ENCODE results near the gene PPP1R9B. TPM values are rescaled to one million over a fixed set of nuclear protein-coding genes. Genes with fewer than 3 reads are reported as not detected.
A peak's percentile ranks its signal among the peaks of the same experiment; 100 is the strongest.

The PPP1R9B gene
- total RNA-seq, 1 experiment from 2014 or later: 23.0 TPM

DNA sequence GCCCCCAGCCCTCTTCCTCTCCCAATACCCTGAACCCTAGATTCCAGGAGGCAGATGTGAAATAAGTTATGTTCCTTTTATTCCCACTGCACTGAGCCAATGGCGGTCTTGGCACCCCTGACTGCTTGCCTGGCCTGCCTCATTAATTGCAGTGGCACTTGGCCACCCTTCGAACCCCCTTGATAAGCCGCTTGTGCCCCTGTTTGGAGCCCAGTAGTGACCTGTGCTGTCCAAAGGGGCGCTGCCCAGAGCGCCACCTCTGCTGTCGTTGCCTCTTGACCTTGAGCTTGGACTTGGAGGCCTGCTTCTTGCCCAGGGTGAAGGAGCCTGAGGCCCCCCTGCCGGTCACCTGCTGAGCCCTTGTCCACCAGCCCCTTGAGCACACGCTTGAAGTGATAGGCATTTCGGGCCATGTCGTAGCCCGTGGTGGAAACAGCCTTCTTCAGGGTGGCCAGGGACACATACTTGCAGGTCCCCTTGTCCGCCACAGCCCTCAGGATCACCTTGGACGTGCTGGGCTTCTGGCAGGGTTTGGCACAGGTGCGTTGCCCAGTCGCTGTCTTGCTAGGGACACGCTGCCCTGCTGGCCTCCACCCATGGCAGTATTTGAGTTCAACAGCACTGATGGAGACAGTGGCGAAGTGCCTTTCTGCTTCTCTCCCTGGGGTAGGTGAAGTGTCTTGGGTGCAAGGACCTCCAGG is 21.0 kb upstream of the PPP1R9B start:
- H3K14ac ChIP-seq (ENCODE audit: insufficient read depth, low read length): peak overlapping the region; percentile 41; the same call in 1 of the 2 replicates
- WGBS (ENCODE audit: extremely low coverage, insufficient read length, low lambda C conversion rate): no CpG with 5 or more reads among the region's 17 CpGs
- H2BK20ac ChIP-seq (ENCODE audit: low read depth, low read length, poor library complexity, severe bottlenecking): no peak overlapping the region
- H4K20me1 ChIP-seq (ENCODE audit: control insufficient read depth, insufficient read depth, insufficient read length): no peaks in the 10 kb centered on the region
- H3K4ac ChIP-seq (ENCODE audit: low read depth, low read length): no peak overlapping the region
- Mint-ChIP-seq H3K27ac (peak overlapping the region in 1 of 3 experiments; percentile 57; a peak in 2 of 7 replicates), H3K9me3 (no peaks in the 10 kb centered on the region; a peak in 1 of 5 replicates), H3K27me3 (ENCODE audit: low read depth) (peaks cover 3% of the 10 kb centered on the region), H3K4me3 (no peak overlapping the region), H3K36me3 (ENCODE audit: insufficient read depth in 1 of 3, low read depth in 3 of 3) (no peaks in the 10 kb centered on the region), H3K4me1 (peaks cover 20 to 40% of the 10 kb centered on the region in 2 experiments)
- H2AFZ ChIP-seq (ENCODE audit: low read length): no peak overlapping the region
- no peak overlapping the region for H2BK120ac ChIP-seq (ENCODE audit: low read depth, low read length, poor library complexity, severe bottlenecking)
- H3K4me2 ChIP-seq (ENCODE audit: insufficient read depth, insufficient read length, low read length): no peak overlapping the region
- H3K79me2 ChIP-seq (ENCODE audit: insufficient read depth, low read length): no peaks in the 10 kb centered on the region
- H3K23me2 ChIP-seq (ENCODE audit: insufficient read length, low read depth, low read length, poor library complexity, severe bottlenecking): no peaks in the 10 kb centered on the region
- no peak overlapping the region for H2BK12ac ChIP-seq (ENCODE audit: insufficient read length, low read depth, low read length)
- H2BK5ac ChIP-seq (ENCODE audit: insufficient read length, low read length): no peak overlapping the region
- DNase-seq: no peak
- no peak overlapping the region for H4K91ac ChIP-seq (ENCODE audit: insufficient read length, low read depth, low read length)
- peaks cover 3% of the 10 kb centered on the region; the same call in 1 of the 2 replicates for H3K4me1 ChIP-seq (ENCODE audit: insufficient read depth, low read length)
- H3K18ac ChIP-seq (ENCODE audit: insufficient read length, low read depth, low read length): no peak overlapping the region
- no peak overlapping the region for H3K56ac ChIP-seq (ENCODE audit: insufficient read length, low read depth, low read length)
- H2AK5ac ChIP-seq (ENCODE audit: insufficient read length, low read length): no peak overlapping the region
- H4K8ac ChIP-seq (replicated peaks; ENCODE audit: insufficient read length, low read depth, low read length): no peak overlapping the region
- H3K23ac ChIP-seq (ENCODE audit: insufficient read length, low read depth, low read length): no peak overlapping the region
- no peaks in the 10 kb centered on the region for H3K79me1 ChIP-seq (ENCODE audit: insufficient read depth, low read depth, low read length, poor library complexity, severe bottlenecking)
- no peak overlapping the region for H3K9ac ChIP-seq (ENCODE audit: extremely low read depth, insufficient read length, low read length)
- TF ChIP-seq CTCF (conservative IDR thresholded peaks at IDR 0.05): no peak
- no peak overlapping the region for H4K5ac ChIP-seq (ENCODE audit: insufficient read length, low read depth, low read length)
- H3K27me3 ChIP-seq (ENCODE audit: insufficient read depth, low read length): no peaks in the 10 kb centered on the region
- no peak overlapping the region for H2BK15ac ChIP-seq (ENCODE audit: low read depth, low read length)
- no peak overlapping the region for H3K27ac ChIP-seq (ENCODE audit: insufficient read length, low read depth, low read length)
- H3K9me3 ChIP-seq (ENCODE audit: control insufficient read depth, low read depth, low read length): no peaks in the 10 kb centered on the region
- H3T11ph ChIP-seq (ENCODE audit: low read length): no peak overlapping the region
